Transverse colon (tissue), 3 donors: ENCODE results near the gene HSPA14.

Experiments
- EP300 ChIP-seq: sonication (generic); formaldehyde crosslinking; IDR thresholded peaks from one replicate; pipeline ENCODE4 v1.6.1; 2017; ENCODE audit warnings: antibody characterized with exemption, low read depth
- POLR2A ChIP-seq: fragments of 450-650 bp; IDR thresholded peaks from one replicate; pipeline ENCODE4 v1.6.1; 2016; ENCODE audit warnings: antibody characterized with exemption, mild to moderate bottlenecking, moderate library complexity
- TF ChIP-seq, protein P1 (sequence below), 5 experiments: fragments of 200-600 bp in 3 of 5; fragments of 450-650 bp in 2 of 5; sonication (generic) in 3 of 5; IDR thresholded peaks; 1 replicate in 2 of 5; 2 replicates in 3 of 5; pipeline ENCODE4 v1.5.1; 2016 to 2017; ENCODE audit warnings: antibody characterized with exemption in 5 of 5, inconsistent platforms in 3 of 5, mild to moderate bottlenecking in 2 of 5, moderate library complexity in 1 of 5

DNA sequence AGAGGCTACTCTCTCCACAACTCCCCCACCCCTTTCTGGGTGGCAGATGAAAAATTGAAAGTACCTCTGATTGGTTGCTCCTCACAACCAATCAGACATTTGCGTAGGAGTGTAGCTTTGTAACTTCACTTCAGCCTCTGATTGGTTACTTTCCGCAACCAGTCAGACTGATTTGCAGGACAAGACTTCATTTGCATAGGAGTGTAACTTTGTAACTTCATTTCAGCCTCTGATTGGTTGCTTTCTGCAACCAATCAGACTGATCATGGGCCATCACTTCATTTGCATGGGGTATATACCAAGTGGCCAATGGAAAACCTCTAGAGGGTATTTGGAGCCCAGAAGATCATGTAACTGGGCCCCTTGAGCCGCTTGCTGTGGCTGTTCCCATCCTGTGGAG is 25.8 kb upstream of the HSPA14 start:
- TF ChIP-seq, protein P1, sequence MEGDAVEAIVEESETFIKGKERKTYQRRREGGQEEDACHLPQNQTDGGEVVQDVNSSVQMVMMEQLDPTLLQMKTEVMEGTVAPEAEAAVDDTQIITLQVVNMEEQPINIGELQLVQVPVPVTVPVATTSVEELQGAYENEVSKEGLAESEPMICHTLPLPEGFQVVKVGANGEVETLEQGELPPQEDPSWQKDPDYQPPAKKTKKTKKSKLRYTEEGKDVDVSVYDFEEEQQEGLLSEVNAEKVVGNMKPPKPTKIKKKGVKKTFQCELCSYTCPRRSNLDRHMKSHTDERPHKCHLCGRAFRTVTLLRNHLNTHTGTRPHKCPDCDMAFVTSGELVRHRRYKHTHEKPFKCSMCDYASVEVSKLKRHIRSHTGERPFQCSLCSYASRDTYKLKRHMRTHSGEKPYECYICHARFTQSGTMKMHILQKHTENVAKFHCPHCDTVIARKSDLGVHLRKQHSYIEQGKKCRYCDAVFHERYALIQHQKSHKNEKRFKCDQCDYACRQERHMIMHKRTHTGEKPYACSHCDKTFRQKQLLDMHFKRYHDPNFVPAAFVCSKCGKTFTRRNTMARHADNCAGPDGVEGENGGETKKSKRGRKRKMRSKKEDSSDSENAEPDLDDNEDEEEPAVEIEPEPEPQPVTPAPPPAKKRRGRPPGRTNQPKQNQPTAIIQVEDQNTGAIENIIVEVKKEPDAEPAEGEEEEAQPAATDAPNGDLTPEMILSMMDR (IDR thresholded peaks at IDR 0.05): no peak
- no peak for TF ChIP-seq POLR2A
- no peak for TF ChIP-seq EP300
